Measurements from ENCODE around the gene ADRA1B.

DNA sequence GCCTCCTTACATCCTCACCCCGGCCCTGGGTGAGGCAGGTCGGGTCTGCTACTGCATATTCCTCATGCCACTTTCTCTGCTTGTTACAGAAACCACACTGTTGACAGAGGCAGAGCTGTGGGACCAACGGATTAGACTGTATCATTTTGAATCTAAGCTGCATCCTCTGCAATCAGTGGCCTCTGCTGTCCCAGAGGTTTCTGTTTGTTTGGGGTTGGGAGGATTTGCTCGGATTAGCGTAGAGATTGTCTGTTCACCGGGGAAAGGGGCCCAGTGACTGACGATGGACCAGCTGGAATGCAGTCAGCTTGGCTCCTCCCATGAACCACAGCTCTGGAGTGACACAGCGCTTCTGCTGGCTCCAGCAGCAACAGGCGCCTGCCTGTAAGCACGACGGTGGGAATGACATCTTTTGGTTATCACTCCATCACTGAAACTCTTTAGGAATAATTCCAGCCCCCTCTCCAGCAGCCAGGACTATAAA is 37.3 kb upstream of the ADRA1B start:
- TF ChIP-seq POLR2A (IDR thresholded peaks at IDR 0.05): no peak
- TF ChIP-seq, protein P1, sequence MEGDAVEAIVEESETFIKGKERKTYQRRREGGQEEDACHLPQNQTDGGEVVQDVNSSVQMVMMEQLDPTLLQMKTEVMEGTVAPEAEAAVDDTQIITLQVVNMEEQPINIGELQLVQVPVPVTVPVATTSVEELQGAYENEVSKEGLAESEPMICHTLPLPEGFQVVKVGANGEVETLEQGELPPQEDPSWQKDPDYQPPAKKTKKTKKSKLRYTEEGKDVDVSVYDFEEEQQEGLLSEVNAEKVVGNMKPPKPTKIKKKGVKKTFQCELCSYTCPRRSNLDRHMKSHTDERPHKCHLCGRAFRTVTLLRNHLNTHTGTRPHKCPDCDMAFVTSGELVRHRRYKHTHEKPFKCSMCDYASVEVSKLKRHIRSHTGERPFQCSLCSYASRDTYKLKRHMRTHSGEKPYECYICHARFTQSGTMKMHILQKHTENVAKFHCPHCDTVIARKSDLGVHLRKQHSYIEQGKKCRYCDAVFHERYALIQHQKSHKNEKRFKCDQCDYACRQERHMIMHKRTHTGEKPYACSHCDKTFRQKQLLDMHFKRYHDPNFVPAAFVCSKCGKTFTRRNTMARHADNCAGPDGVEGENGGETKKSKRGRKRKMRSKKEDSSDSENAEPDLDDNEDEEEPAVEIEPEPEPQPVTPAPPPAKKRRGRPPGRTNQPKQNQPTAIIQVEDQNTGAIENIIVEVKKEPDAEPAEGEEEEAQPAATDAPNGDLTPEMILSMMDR (IDR thresholded peaks at IDR 0.05): no peak
